Mesodermal cell (in vitro differentiated cells): ENCODE data around the gene UQCC2.
A peak's percentile ranks its signal among the peaks of the same experiment; 100 is the strongest.

ENCODE experiments used
- H3K27ac ChIP-seq: 2 replicates; pipeline ENCODE4 v1.7.0; 2013; ENCODE audit warnings: mild to moderate bottlenecking, low read depth, low read length, moderate library complexity; ENCODE audit not compliant: severe bottlenecking
- H3K36me3 ChIP-seq: 2 replicates; pipeline ENCODE4 v1.7.1; 2013; ENCODE audit warnings: mild to moderate bottlenecking, low read length, moderate library complexity; ENCODE audit not compliant: control insufficient read depth, insufficient read depth
- H3K4me1 ChIP-seq: one replicate; pipeline ENCODE4 v1.7.1; 2013; ENCODE audit warnings: mild to moderate bottlenecking, low read length; ENCODE audit not compliant: insufficient read depth, control insufficient read depth, poor library complexity, severe bottlenecking
- H3K4me3 ChIP-seq: 2 replicates; pipeline ENCODE4 v1.7.0; 2013; ENCODE audit warnings: low read length, control low read depth, mild to moderate bottlenecking; ENCODE audit not compliant: insufficient read depth, poor library complexity, severe bottlenecking; ENCODE audit errors: extremely low read depth
- H3K9me3 ChIP-seq: 2 replicates; pipeline ENCODE4 v1.7.1; 2013; ENCODE audit warnings: mild to moderate bottlenecking, low read length, moderate library complexity; ENCODE audit not compliant: control insufficient read depth
- WGBS, 2 experiments: methylation state at CpG; one replicate each; pipeline ENCODE4 v1.1.5; 2013; ENCODE audit warnings: missing lambda C conversion rate in 2 of 2; ENCODE audit not compliant: insufficient coverage in 2 of 2; 5-methylcytosine and 5-hydroxymethylcytosine counted together

UQCC2 gene

DNA sequence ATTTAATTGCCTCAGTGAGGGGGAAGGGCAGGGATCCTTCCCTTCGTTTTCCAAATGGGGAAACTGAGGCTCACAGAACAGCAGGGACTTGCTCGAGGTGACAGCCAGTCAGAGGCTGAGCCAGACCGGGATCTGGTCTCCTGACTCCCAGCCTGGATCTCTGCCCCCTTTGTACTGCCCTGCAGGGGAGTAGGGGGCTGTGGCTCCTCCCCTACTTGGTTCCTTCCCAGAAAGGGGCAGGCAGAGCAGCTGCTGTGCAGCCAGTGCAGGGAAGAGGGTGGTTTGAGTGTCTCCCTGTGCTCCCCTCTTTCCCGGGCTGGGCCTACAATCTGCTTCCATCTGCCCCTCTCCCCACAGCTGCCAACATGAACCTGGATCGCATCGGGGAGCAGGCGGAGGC is 37.6 kb downstream of the UQCC2 start:
- WGBS, 2 experiments = 41 to 83% methylated on average over 3 of the region's 7 CpGs
- Histone ChIP-seq H3K36me3 (no peaks in the 10 kb centered on the region), H3K4me3 (no peak overlapping the region), H3K27ac (no peak overlapping the region), H3K4me1 (peaks cover 10% of the 10 kb centered on the region), H3K9me3 (no peaks in the 10 kb centered on the region)

GRCh38 chr6:33672808-33673207 is 38.7 kb downstream of the UQCC2 start:
- H3K9me3 ChIP-seq = no peaks in the 10 kb centered on the region
- peak overlapping the region; percentile 26 for H3K27ac ChIP-seq
- 10 to 18% methylated on average over 2 to 3 of the region's 5 CpGs for WGBS, 2 experiments
- peaks cover 10% of the 10 kb centered on the region for H3K4me1 ChIP-seq
- no peaks in the 10 kb centered on the region for H3K36me3 ChIP-seq
- no peak overlapping the region for H3K4me3 ChIP-seq

GRCh38 chr6:33671744-33672072 is 39.8 kb downstream of the UQCC2 start:
- Histone ChIP-seq H3K4me3 (no peak overlapping the region), H3K36me3 (no peaks in the 10 kb centered on the region), H3K27ac (no peak overlapping the region), H3K9me3 (no peaks in the 10 kb centered on the region), H3K4me1 (peaks cover 10% of the 10 kb centered on the region)
- 83% methylated on average over 1 of the region's 3 CpGs; no CpG with 5 or more reads in 1 of the 2 experiments for WGBS, 2 experiments

DNA sequence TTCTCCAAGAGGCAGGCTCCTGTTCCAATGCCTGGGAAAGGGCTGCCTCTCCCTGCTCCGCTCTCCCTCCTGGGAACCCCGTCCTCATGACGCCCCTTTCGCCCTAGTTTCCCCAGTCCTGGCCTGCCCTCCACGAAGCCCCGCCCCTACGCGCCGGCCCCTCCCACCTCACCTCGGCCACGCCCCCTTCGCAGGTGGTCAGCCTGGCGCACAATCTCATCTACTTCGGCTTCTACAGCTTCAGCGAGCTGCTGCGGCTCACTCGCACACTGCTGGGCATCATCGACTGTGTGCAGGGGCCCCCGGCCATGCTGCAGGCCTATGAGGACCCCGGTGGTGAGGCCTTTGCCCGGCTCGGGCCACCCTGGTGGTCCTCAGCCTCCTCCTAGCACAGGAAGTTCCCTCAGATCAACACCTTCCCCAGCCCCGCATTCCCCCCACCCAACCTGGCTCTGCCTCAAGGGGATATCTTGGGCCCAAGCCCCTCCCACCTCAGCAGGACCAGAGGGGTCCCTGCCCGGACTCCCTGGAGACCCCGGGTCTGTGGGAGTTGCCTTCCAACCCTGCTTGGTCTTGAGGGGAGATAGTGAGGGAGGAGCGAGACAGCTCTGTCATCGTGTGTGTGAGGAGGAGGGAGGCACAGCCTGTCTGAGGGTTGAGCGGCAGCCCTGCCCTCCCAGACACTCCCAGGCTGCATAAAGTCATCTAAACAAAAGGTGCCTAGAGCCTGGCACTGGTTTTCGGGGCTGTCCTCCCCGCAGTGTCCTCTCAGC is 40.3 kb downstream of the UQCC2 start:
- WGBS, 2 experiments = 84 to 88% methylated on average over 26 to 27 of the region's 30 CpGs
- Histone ChIP-seq H3K36me3 (no peaks in the 10 kb centered on the region), H3K4me1 (peaks cover 10% of the 10 kb centered on the region), H3K9me3 (no peaks in the 10 kb centered on the region), H3K27ac (no peak overlapping the region), H3K4me3 (no peak overlapping the region)

- Histone ChIP-seq H3K27ac (no peak overlapping the region), H3K4me1 (peaks cover 10% of the 10 kb centered on the region), H3K9me3 (no peaks in the 10 kb centered on the region), H3K36me3 (no peaks in the 10 kb centered on the region), H3K4me3 (no peak overlapping the region)
- WGBS, 2 experiments = 92 to 94% methylated on average over 12 to 17 of the region's 21 CpGs
Observed at GRCh38 chr6:33670086-33670660, 41.3 kb downstream of the UQCC2 start.

DNA sequence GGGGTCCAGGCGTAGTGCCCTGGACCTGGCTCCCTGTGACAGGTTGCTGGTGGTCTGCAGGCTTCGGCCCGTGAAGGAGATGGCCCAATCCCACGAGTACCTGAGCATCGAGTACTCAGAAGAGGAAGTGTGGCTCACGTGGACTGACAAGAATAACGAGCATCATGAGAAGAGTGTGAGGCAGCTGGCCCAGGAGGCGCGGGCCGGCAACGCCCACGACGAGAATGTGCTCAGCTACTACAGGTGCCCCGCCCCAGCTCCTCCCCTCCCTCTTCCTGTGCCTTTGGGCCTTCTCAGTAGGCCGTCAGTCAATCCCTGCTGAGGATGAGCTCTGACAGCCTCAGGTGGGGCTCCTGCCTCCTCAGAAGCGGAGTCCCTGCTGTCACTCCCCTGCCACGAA is 42.6 kb downstream of the UQCC2 start:
- no peak overlapping the region for H3K4me3 ChIP-seq
- no peak overlapping the region for H3K27ac ChIP-seq
- H3K9me3 ChIP-seq = no peaks in the 10 kb centered on the region
- H3K36me3 ChIP-seq = no peaks in the 10 kb centered on the region
- peaks cover 10% of the 10 kb centered on the region for H3K4me1 ChIP-seq
- WGBS, 2 experiments = 62 to 80% methylated on average over 16 of the region's 17 CpGs

DNA sequence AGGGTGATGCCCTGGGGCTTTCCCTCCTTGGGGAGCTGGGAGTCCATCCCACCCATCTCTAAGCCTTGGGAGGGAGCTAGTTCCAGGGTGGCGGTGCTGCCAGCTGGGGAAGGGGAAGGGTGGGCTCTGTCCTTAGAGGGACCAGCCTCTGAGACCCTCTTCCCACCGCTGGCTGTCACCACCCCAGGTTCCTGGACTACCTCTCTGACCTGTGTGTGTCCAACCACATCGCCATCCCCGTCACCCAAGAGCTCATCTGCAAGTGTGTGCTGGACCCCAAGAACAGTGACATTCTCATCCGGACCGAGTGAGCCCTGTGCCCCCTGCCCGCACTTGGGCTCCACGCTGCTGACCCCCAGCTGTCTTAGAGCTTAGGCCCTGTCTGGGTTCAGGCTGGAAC is 43.2 kb downstream of the UQCC2 start:
- Histone ChIP-seq H3K27ac (no peak overlapping the region), H3K4me3 (no peak overlapping the region), H3K9me3 (no peaks in the 10 kb centered on the region), H3K4me1 (peaks cover 4% of the 10 kb centered on the region), H3K36me3 (no peaks in the 10 kb centered on the region)
- 88 to 92% methylated on average over 7 to 8 of the region's 8 CpGs for WGBS, 2 experiments

DNA sequence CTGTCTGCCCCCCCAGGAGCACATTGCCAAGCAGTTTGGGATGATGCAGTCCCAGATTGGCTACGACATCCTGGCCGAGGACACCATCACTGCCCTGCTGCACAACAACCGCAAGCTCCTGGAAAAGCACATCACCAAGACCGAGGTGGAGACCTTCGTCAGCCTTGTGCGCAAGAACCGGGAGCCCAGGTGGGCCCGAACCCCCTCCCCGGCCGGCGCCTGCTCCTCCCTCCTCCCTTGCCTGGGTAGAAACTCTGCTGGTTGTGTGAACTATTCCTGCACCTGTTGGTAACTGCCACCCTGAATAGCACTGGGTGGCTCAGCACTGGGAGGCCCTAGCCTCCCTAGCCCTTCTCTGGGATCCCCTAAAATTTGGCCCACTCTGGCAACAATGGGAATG is 43.7 kb downstream of the UQCC2 start:
- Histone ChIP-seq H3K9me3 (no peaks in the 10 kb centered on the region), H3K4me1 (no peaks in the 10 kb centered on the region), H3K27ac (no peak overlapping the region), H3K36me3 (no peaks in the 10 kb centered on the region), H3K4me3 (no peak overlapping the region)
- WGBS, 2 experiments = 97% methylated on average over 9 to 11 of the region's 11 CpGs

GRCh38 chr6:33667072-33667471 is 44.4 kb downstream of the UQCC2 start:
- Histone ChIP-seq H3K9me3 (no peaks in the 10 kb centered on the region), H3K4me1 (no peaks in the 10 kb centered on the region), H3K4me3 (no peak overlapping the region), H3K36me3 (no peaks in the 10 kb centered on the region), H3K27ac (no peak overlapping the region)
- 88 to 96% methylated on average over 12 to 16 of the region's 16 CpGs for WGBS, 2 experiments

DNA sequence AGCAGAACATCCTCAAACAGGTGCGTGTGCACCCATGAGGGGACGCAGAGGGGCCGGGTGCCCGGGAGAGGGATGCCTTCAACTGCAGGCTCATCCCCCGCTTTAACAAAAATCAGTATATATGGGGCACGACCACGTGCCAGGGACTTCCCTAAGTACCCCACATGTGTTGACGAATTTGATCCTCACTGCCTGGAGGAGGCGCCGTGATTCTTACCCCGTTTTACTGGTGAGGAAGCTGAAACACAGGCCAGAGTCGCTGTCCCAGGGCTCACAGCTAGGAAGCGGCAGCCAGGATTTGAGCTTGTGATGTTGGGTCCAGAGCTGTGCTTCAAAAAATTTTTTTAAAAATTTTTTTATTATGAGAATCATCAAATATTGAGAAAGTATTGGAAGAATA is 45.5 kb downstream of the UQCC2 start:
- no peaks in the 10 kb centered on the region for H3K4me1 ChIP-seq
- no peak overlapping the region for H3K4me3 ChIP-seq
- no peaks in the 10 kb centered on the region for H3K9me3 ChIP-seq
- H3K27ac ChIP-seq = no peak overlapping the region
- no peaks in the 10 kb centered on the region for H3K36me3 ChIP-seq
- 85 to 90% methylated on average over 9 to 12 of the region's 13 CpGs for WGBS, 2 experiments

- no peak overlapping the region for H3K4me3 ChIP-seq
- H3K36me3 ChIP-seq = no peaks in the 10 kb centered on the region
- no peaks in the 10 kb centered on the region for H3K4me1 ChIP-seq
- 83 to 99% methylated on average over 9 to 13 of the region's 17 CpGs for WGBS, 2 experiments
- H3K27ac ChIP-seq = no peak overlapping the region
- H3K9me3 ChIP-seq = no peaks in the 10 kb centered on the region
Observed at GRCh38 chr6:33664506-33665057, 46.9 kb downstream of the UQCC2 start.
